GM21576 (cell line): ENCODE results near the gene MGST2.
"Not testable (repeated sequence)": the region's sequence is repeated elsewhere in the genome, so short reads cannot be mapped to it uniquely, and the experiment has no call there.

Source experiments
- ATAC-seq: cut with Tn5 transposase; IDR thresholded peaks from one replicate; pipeline ENCODE4 v1.9.1; 2021; ENCODE audit warnings: mild to moderate bottlenecking, moderate library complexity; ENCODE audit not compliant: unreplicated experiment

MGST2 gene

DNA sequence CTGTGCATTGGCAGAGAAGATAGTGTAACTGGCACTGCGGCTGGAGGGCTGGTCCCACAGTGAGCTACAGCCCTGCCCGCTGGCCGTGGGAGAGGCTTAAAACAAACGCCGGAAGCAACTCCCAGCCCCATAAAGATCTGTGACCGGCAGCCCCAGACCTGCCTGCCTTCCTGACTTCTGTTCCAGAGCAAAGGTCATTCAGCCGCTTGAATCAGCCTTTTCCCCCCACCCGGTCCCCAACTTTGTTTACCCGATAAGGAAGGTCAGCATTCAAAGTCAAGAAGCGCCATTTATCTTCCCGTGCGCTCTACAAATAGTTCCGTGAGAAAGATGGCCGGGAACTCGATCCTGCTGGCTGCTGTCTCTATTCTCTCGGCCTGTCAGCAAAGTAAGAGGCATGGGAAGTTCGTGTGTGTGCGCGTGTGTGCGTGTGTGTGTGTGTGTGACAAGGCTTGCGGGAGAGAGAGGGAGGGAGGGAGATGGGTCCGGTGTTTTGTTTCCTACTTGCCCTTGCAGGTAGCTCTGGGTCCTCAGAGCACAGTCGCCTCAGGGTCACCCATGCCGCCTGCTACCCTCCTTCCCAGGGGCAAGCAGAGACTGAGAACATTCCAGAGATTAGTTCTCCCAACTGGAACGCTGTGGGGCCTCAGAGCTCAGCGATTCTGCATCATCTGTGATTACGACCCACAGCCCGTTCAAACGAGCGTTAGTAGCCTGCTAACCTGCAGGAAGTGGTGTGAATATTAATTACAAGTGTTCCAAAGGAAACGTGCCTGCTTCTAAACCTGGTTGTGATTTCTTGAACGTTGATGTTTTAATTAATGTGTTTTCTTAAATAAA lies at the start of gene MGST2:
Gene MGST2, plus strand, starts transcription at position 130 of the 840 bp plus-strand sequence. Its CDS starts 201 bp downstream, at position 331.
- peak; percentile 86 for ATAC-seq

DNA sequence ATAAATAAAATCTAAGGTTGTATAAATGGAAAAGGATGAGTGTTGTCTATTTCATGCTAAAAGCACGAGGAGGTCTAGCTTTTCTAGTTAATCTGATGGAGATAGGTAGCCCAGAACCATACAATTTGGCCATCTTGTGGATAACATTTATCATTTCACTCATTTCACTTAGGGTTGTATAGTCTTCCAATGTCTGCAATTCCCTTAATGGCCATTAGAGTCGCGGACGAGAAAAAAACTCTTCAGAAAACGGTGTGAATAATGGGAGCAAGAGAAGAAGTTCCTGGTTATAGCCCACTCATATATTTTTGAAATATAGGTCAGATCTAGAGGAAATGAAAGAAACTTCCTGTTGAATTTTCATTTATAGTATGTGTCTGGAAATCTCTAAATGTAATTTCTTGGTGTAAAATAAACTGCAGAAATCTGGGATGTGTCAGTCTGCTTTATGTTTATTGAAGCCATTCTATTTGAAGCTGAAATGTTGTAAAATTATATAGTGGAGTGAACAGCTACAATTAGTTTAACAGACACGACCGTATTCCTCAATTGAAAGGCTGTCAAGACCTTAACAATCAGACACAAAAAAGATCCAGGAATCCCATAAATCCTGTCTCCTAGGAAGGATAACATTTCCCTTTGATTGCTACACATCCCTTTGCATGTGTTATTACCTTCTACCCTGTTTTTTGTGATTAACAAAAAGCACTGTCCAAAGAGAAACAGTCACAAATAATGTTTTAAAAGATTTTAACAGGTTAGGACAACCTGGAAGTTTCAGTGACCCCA lies 47.7 kb upstream of the MGST2 start:
- ATAC-seq: no peak

DNA sequence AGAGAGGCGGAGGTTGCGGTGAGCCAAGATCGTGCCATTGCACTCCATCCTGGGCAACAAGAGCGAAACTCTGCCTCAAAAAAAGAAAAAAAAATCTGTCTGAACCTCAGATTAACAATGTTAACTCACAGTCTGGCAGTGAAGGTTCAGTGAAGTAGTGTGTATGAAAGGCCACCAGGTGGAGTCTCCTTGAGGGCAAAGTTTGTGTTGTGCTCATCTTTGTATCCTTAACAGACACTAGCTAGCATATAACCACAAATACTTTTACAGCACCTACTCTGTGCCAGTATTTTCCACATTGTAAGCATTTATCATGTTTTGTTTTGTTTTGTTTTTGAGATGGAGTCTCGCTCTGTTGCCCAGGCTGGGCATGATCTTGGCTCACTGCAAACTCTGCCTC lies 46.0 kb upstream of the MGST2 start:
- no peak for ATAC-seq

GRCh38 chr4:139622901-139623381 lies 42.7 kb upstream of the MGST2 start:
- ATAC-seq: no peak

DNA sequence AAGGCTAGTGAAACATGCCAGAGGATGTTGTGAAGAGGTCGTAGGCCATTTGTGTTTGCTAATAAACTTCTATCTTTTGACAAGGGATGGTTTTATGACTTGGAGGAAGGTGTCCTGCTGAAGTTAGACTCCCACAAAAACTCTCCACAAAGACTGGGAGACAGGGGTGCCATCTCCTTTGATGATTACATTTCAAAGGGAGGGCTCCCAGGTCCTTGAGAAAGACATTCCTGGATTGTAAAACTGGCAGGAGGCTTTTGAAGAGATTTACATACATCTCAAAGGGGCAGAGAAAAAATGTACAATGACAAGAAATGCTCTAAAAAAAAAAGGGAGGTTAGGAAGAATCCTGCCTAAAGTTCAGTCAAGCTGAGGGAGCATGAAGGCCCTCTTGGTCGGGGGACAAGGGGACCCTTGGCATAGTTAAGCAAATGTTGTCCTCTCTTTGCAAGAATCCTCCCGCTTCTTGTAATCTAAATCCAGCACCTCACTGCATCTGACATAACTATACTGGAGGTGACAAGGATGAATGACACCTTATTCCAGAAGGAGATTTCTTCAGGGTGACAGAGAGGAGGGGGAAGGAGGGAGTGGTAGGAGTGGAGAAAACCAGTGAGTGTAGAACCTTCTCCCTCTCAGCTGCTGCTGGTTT lies 41.1 kb upstream of the MGST2 start:
- no peak for ATAC-seq

DNA sequence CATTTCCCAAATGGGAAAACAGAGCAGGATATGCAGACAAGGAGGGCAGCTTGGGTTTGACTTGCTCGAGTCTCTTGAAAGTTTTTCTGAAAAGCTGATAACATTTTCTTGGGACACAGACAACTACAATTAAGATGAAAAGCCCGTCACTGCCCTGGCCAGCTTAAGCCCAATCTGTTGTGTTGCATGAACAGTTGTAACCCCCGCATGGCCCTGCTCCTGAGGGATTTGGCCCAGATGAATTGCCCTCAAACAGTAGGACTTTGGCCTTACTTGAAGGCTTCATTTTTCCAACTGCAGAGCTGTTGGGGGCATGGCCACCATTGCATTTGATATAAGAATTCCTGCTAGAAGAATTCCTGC lies 40.5 kb upstream of the MGST2 start:
- no peak for ATAC-seq

- no peak for ATAC-seq
These were observed 40.1 kb upstream of the MGST2 start for GRCh38 chr4:139625482-139625881.

GRCh38 chr4:139628184-139629012 lies 37.2 kb upstream of the MGST2 start:
- no peak for ATAC-seq

DNA sequence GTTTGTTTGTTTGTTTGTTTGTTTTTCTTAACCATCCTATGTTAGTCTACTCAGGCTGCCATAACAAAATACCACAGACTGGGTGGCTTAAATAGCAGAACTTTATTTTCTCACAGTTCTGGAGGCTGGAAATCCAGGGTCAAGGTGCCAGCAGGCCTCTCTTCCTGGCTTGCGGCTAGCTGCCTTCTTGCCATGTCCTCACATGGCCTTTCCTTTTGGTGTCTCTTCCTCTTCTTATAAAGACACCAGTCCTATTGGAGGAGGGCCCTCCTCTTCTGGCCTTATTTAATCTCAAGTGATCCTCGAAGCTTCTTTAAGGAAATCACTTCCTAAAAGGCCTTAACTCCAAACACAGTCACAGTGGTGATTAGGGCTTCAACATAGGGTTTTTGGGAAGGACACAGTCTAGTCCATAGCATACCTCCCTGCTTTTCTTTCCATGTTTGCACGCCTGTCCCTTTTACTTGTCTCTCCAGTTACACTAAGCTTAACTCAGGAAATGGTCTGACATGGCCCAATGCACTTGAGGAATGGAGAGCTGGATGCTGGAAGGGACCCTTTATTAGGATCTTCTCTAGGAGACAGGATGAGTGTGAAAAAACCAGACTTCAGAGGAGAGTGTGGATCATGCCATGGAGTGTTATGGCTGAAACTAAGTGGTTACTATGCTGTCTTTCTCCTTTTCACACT lies 36.0 kb upstream of the MGST2 start:
- no peak for ATAC-seq

DNA sequence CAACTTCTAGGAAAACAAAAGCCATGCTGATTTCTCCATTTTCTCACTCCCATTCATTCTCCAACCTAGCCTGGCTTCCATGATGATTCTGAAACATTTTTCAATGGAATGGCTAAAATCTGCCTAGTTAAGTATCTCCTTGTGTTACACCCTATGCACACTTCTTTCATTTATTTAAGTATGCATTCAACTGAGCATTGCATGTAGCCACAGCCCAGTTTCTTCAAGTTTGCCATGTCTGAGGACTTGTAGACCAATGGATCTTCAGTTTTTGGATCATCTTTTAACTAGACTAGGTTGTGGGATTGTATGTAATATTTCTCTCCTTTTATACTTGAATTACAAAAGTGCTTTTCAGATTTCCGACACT lies 35.5 kb upstream of the MGST2 start:
- ATAC-seq: no peak

- ATAC-seq: no peak
These were observed 34.6 kb upstream of the MGST2 start for GRCh38 chr4:139630991-139631390.

- ATAC-seq: no peak
These were observed 33.8 kb upstream of the MGST2 start for GRCh38 chr4:139631791-139632190.

DNA sequence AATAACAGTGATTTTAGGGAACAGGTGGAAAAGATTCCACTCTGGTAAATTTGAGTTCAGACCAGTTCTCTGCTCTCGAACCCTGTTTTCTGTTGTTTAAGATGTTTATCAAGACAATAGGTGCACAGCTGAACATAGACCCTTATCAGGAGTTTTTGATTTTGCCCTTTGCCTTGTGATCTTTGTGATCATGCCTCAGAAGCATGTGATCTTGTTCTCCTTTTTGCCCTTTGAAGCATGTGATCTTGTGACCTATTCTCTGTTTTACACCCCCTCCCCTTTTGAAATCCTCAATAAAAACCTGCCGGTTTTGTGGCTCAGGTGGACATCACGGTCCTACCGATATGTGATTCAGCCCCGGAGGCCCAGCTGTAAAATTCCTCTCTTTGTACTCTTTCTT lies 32.9 kb upstream of the MGST2 start:
- ATAC-seq: not testable (repeated sequence)

- no peak for ATAC-seq
These were observed 32.4 kb upstream of the MGST2 start for GRCh38 chr4:139633195-139633594.

GRCh38 chr4:139633661-139634060 lies 32.0 kb upstream of the MGST2 start:
- no peak for ATAC-seq

DNA sequence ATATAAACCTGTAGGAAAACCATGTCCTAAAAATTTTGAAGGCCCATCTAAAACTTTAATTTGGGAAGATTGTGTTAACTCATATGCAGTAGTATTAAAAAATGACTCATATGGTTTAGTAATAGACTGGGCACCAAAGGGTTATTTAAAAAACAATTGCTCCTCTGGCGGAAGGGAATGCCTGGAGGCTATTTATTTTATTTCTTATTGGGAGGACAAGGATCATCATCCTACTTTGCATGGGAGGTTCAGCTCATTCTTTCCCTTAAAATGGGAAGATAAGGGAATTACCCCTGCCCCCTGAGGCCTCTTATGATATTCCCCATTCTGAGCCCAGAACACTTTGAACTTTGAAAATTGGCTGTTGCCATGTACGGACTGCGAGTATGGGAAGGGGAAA lies 29.7 kb upstream of the MGST2 start:
- ATAC-seq: no peak

DNA sequence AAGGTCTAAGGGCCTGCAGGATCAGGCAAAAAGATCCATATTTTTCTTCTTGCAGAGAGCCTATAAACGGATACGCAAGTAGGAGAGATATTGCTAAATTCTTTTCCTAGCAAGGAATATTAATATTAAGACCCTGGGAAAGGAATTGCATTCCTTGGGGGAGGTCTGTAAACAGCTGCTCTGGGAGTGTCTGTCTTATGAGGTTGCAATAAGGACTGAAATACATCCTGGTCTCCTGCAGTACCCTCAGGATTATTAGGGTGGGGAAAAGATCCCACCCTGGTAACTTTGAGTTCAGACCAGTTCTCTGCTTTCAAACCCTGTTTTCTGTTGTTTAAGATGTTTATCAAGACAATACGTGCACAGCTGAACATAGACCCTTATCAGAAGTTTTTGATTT lies 27.3 kb upstream of the MGST2 start:
- not testable (repeated sequence) for ATAC-seq

DNA sequence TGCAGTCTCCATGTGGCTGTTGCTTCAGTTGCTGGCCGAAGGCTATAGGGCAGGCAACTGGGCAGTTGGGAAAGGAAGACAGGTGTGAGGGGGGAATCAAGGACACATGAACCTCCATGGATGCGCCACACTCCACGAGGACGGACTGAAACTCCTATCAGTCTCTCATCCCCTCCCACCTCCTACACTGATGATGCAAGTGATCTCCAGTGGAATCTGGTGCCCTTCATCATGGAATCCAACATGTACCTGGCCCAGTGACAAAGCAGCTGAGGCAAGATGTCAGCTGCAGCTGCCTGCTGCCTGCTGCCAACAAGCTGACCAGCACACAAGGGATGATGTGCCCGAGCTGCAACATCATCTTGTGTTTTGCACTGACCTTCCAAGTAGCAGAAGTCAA lies 26.0 kb upstream of the MGST2 start:
- ATAC-seq: no peak

- ATAC-seq: no peak
These were observed 24.4 kb upstream of the MGST2 start for GRCh38 chr4:139641218-139641617.

- ATAC-seq: no peak
These were observed 23.3 kb upstream of the MGST2 start for GRCh38 chr4:139642364-139642763.
